ENCODE results near the gene FBXO10. TPM values are rescaled to one million over a fixed set of nuclear protein-coding genes. Genes with fewer than 3 reads are reported as not detected.

FBXO10 gene
- total RNA-seq, 1 experiment from 2014 or later: 14.0 TPM

- TF ChIP-seq GRHL2 (CRISPR knock-in tag; IDR thresholded peaks at IDR 0.05; ENCODE audit: insufficient replicate concordance, severe bottlenecking) (no peak), ZNF219 (CRISPR knock-in tag; IDR thresholded peaks at IDR 0.05; ENCODE audit: borderline replicate concordance) (no peak), ZNF416 (CRISPR knock-in tag; IDR thresholded peaks at IDR 0.05) (no peak), MYBL2 (CRISPR knock-in tag; IDR thresholded peaks at IDR 0.05) (0 out of 2 replicates have a peak, but pooled peaks have one; percentile 19), ZBTB43 (CRISPR knock-in tag; IDR thresholded peaks at IDR 0.05) (no peak), E2F4 (CRISPR knock-in tag; IDR thresholded peaks at IDR 0.05; ENCODE audit: borderline replicate concordance, low read depth) (no peak), ZNF121 (CRISPR knock-in tag; IDR thresholded peaks at IDR 0.05) (no peak), ETV6 (CRISPR knock-in tag; IDR thresholded peaks at IDR 0.05) (0 out of 2 replicates have a peak, but pooled peaks have one; percentile 45), TEAD4 (CRISPR knock-in tag; IDR thresholded peaks at IDR 0.05) (0 out of 2 replicates have a peak, but pooled peaks have one; percentile 30), PREB (CRISPR knock-in tag; IDR thresholded peaks at IDR 0.05; ENCODE audit: borderline replicate concordance) (no peak), ZNF425 (CRISPR knock-in tag; conservative IDR thresholded peaks at IDR 0.05) (no peak), FOXP1 (CRISPR knock-in tag; IDR thresholded peaks at IDR 0.05; ENCODE audit: borderline replicate concordance) (peak; percentile 59; the same call in 1 of the 2 replicates), SOX15 (CRISPR knock-in tag; IDR thresholded peaks at IDR 0.05) (no peak), IRF1 (CRISPR knock-in tag; IDR thresholded peaks at IDR 0.05) (no peak), ZNF232 (CRISPR knock-in tag; IDR thresholded peaks at IDR 0.05) (peak; percentile 11; the same call in 1 of the 2 replicates), STAT6 (CRISPR knock-in tag; conservative IDR thresholded peaks at IDR 0.05; ENCODE audit: low read depth) (no peak), ZMAT4 (CRISPR knock-in tag; IDR thresholded peaks at IDR 0.05) (no peak), ZNF281 (CRISPR knock-in tag; IDR thresholded peaks at IDR 0.05) (no peak), USF1 (CRISPR knock-in tag; IDR thresholded peaks at IDR 0.05) (peak; percentile 82)
Measured at GRCh38 chr9:37464426-37465248, 111.5 kb downstream of the FBXO10 start (continued).

Measured in WTC11 (cell line).